Measurements from ENCODE around the gene HVCN1. TPM values are rescaled to one million over a fixed set of nuclear protein-coding genes. Genes with fewer than 3 reads are reported as not detected.

Gene HVCN1
- total and polyA plus RNA-seq, 2 of the 8 experiments (the other 6 are each of a cell fraction or from before 2014, with no cell fraction given) = 5.8 to 11.2 TPM

- TF ChIP-seq CHD7 (IDR thresholded peaks at IDR 0.05; ENCODE audit: insufficient replicate concordance, low read length) (no peak), POLR2AphosphoS5 (IDR thresholded peaks at IDR 0.05; ENCODE audit: low read depth, low read length) (peak; percentile 33; the same call in 1 of the 2 replicates), SP4 (IDR thresholded peaks at IDR 0.05; ENCODE audit: low read length) (0 out of 2 replicates have a peak, but pooled peaks have one; percentile 31), SP2 (IDR thresholded peaks at IDR 0.05; ENCODE audit: low read length) (no peak), SIRT6 (IDR thresholded peaks at IDR 0.05; ENCODE audit: low read length) (no peak), SP1 (IDR thresholded peaks at IDR 0.05; ENCODE audit: low read depth, low read length) (no peak), FOSL1 (IDR thresholded peaks at IDR 0.05; ENCODE audit: insufficient read depth, low read depth, low read length) (no peak), RFX5 (IDR thresholded peaks at IDR 0.05; ENCODE audit: borderline replicate concordance, low read depth, low read length) (no peak), NANOG (IDR thresholded peaks at IDR 0.05; ENCODE audit: insufficient read depth, low read depth, low read length, poor library complexity, severe bottlenecking) (no peak), CBX5 (IDR thresholded peaks at IDR 0.05; ENCODE audit: low read depth, low read length) (no peak)
These were observed 74.9 kb downstream of the HVCN1 start, which contains the start of gene TCTN1 (continued) for GRCh38 chr12:110613771-110614684.

Measured in H1 (cell line).